ENCODE data around the gene DDIT3.
"Not testable (repeated sequence)": the region's sequence is repeated elsewhere in the genome, so short reads cannot be mapped to it uniquely, and the experiment has no call there.

- not testable (repeated sequence) for TF ChIP-seq CTCF (conservative IDR thresholded peaks at IDR 0.05; ENCODE audit: low read length); EZH2phosphoT487 (IDR thresholded peaks at IDR 0.05; ENCODE audit: borderline replicate concordance, low read depth, low read length)
These were observed 6.6 kb downstream of the DDIT3 start for GRCh38 chr12:57513677-57514076.
